ENCODE data around the gene CCDC73.

The CCDC73 gene

DNA sequence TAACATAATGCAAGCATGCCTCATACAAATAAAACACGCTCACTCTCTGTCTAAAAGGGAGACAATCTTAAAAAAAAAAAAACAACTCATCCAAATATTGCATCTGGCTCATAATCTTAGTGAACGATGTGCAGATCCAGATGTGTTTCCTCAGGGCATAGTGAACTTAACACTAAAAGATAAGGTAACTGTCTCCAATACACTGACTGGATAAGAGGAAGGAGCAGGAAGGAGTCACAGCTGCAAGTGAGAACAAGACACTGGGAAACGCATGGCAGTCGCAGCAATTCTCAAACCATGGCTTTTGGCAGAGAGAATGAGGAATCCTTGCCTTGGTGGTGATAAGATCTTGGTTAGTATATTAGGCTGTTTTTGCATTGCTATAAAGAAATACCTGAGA, 220.0 kb downstream of the CCDC73 start:
- H3K4me3 ChIP-seq (ENCODE audit: low read depth, low read length), result no peak overlapping the region
- TF ChIP-seq, protein P1, sequence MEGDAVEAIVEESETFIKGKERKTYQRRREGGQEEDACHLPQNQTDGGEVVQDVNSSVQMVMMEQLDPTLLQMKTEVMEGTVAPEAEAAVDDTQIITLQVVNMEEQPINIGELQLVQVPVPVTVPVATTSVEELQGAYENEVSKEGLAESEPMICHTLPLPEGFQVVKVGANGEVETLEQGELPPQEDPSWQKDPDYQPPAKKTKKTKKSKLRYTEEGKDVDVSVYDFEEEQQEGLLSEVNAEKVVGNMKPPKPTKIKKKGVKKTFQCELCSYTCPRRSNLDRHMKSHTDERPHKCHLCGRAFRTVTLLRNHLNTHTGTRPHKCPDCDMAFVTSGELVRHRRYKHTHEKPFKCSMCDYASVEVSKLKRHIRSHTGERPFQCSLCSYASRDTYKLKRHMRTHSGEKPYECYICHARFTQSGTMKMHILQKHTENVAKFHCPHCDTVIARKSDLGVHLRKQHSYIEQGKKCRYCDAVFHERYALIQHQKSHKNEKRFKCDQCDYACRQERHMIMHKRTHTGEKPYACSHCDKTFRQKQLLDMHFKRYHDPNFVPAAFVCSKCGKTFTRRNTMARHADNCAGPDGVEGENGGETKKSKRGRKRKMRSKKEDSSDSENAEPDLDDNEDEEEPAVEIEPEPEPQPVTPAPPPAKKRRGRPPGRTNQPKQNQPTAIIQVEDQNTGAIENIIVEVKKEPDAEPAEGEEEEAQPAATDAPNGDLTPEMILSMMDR (IDR thresholded peaks at IDR 0.05; ENCODE audit: borderline replicate concordance, insufficient read depth, low read depth, low read length), result no peak

DNA sequence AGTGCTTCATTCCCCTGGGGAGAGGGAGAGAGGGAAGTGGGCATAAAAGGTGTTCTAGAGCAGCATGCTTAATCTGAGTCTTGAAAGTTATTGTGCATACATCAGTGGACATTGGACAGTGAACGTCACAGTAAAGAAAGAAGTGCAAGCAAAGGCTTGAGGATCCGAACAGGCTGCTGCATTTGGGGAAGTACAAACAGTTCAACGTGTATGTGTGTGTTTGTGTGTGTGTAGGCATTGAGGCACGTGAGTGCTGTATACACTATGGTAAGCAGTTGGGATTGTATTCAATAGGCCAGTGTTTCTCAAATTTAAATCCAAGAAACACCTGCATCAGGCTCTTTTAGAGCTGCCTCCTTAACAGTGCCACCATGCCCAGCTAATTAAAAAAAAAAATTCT, 221.2 kb downstream of the CCDC73 start:
- TF ChIP-seq, protein P1 (IDR thresholded peaks at IDR 0.05; ENCODE audit: borderline replicate concordance, insufficient read depth, low read depth, low read length), result no peak
- no peak overlapping the region for H3K4me3 ChIP-seq (ENCODE audit: low read depth, low read length)

DNA sequence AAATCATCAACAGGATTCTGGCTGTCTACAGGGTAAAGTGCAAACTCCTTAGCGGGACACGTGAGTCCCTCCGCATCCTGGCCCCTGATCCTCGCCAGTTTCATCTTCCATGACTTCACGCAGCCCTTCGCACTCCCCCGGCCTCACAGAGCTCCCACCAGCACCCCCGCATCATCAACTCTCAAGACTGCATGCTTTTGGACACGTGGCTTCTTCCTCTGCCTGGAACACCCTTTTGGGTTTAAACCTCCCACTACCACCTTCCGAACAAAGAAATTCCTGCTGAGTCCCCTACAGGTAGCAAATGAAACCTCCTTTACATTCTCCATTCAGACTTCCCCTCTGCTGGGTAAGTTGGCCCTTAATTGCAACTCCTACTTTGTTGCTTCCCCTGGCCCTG, 223.4 kb downstream of the CCDC73 start:
- TF ChIP-seq, protein P1 (IDR thresholded peaks at IDR 0.05; ENCODE audit: borderline replicate concordance, insufficient read depth, low read depth, low read length), result no peak
- no peak overlapping the region for H3K4me3 ChIP-seq (ENCODE audit: low read depth, low read length)

GRCh38 chr11:32569313-32569881, 225.1 kb downstream of the CCDC73 start:
- H3K4me3 ChIP-seq (ENCODE audit: low read depth, low read length), result no peak overlapping the region
- TF ChIP-seq, protein P1 (IDR thresholded peaks at IDR 0.05; ENCODE audit: borderline replicate concordance, insufficient read depth, low read depth, low read length), result no peak

- TF ChIP-seq, protein P1 (IDR thresholded peaks at IDR 0.05; ENCODE audit: borderline replicate concordance, insufficient read depth, low read depth, low read length), result no peak
- H3K4me3 ChIP-seq (ENCODE audit: low read depth, low read length), result no peak overlapping the region
Observed at GRCh38 chr11:32567154-32567553, 227.3 kb downstream of the CCDC73 start.

DNA sequence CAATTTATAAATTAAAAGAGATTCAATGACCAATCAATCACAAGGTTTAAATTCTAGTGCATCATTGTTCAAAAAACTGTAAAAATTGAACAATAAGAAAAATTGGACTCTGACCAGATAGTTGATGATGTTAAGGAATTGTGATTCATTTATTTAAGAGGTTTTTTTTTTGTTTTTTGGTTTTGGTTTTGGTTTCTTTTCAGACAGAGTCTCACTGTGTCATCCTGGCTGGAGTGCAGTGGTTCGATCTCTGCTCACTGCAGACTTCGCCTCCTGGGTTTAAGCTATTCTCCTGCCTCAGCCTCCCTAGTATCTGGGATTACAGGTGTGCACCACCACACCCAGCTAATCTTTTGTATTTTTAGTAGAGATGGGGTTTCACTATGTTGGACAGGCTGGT, 227.9 kb downstream of the CCDC73 start:
- TF ChIP-seq, protein P1 (IDR thresholded peaks at IDR 0.05; ENCODE audit: borderline replicate concordance, insufficient read depth, low read depth, low read length), result no peak
- no peak overlapping the region for H3K4me3 ChIP-seq (ENCODE audit: low read depth, low read length)

GRCh38 chr11:32563600-32563959, 230.9 kb downstream of the CCDC73 start:
- H3K4me3 ChIP-seq (ENCODE audit: low read depth, low read length), result no peak overlapping the region
- TF ChIP-seq, protein P1 (IDR thresholded peaks at IDR 0.05; ENCODE audit: borderline replicate concordance, insufficient read depth, low read depth, low read length), result no peak
